Measurements from ENCODE around the gene UTS2. TPM values are rescaled to one million over a fixed set of nuclear protein-coding genes. Genes with fewer than 3 reads are reported as not detected.

UTS2 gene
- total RNA-seq (2014; rRNA removed; shearing (Covaris generic)): not detected in 2 replicates

- in situ Hi-C loops (cut with HindIII; ENCODE audit: low sequenced_read_pairs): no loop called here
- no peak for DNase-seq (ENCODE audit: low spot score)
Measured at GRCh38 chr1:7852804-7853683, at the start of gene UTS2. Gene UTS2, minus strand, starts transcription at chr1:7853065. Its CDS starts 62 bp downstream, at chr1:7853003.

GRCh38 chr1:7899741-7900140, 46.9 kb upstream of the UTS2 start:
- in situ Hi-C loops (cut with HindIII; ENCODE audit: low sequenced_read_pairs): no loop called here
- no peak for DNase-seq (ENCODE audit: low spot score)

DNA sequence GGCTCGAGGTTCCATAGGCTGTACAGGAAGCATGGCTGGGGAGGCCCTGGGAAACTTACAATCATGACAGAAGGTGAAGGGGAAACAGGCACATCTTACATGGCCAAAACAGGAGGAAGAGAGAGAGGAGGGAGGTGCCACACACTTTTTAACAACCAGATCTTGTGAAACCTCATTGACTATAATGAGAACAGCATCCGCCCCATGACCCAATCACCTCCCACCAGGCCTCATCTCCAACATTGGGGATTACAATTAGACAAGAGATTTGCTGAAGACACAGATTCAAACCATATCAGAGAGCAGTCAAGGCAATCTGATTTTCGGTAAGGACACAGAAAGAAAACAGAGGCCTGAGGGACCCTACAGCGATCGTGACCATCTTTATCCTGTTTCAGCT, 46.1 kb upstream of the UTS2 start:
- in situ Hi-C loops (cut with HindIII; ENCODE audit: low sequenced_read_pairs): no loop called here
- no peak for DNase-seq (ENCODE audit: low spot score)

DNA sequence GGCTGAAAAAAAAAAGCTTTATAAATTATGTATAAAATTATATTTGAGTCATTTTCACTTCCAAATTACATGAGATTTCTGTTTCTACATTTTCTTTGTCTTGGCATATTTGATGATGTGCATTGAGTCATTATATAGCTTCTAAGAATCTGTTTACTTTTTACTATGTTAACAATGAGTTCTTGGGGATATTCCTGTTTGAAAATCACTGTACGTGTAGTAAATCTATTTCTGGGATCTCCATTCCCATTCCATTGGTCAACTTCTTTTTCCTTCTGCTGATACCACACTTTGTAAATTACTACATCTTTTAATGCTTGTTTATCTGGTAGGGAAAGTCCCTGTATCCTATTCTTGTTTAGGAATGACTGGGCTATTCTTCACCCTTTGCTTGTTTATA, 44.1 kb upstream of the UTS2 start:
- in situ Hi-C loops (cut with HindIII; ENCODE audit: low sequenced_read_pairs): no loop called here
- DNase-seq (ENCODE audit: low spot score): no peak

DNA sequence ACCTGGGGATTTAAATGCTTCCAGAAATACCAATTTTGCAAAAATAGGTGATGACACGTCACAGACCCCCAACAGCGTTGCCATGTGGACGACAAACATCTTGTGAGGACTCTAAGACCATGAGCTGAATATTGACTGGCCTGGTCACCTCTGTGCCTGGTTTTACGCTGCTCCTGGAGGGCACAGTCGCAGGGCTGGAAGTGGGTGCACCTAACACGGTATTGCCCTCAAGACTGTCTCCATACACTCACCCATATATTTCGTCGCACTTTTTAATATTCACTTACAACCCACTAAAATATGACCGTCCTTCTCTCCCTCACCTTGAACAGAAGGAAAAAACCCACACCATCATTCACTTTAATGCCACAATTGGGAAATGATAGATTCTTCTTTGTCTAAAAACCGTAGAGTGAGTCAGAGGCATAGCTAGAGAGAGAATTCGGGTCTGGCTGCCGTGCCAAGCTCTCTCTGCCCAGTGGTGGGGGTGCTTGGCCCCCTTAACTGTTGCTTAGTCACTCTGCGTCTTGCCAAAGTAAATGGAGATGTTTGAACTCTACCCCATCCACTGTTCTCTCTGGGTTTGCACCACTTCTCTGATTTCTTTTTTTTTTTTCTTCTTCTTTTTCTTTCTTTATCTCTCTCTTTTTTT, 40.8 kb upstream of the UTS2 start:
- in situ Hi-C loops (cut with HindIII; ENCODE audit: low sequenced_read_pairs): no loop called here
- no peak for DNase-seq (ENCODE audit: low spot score)

DNA sequence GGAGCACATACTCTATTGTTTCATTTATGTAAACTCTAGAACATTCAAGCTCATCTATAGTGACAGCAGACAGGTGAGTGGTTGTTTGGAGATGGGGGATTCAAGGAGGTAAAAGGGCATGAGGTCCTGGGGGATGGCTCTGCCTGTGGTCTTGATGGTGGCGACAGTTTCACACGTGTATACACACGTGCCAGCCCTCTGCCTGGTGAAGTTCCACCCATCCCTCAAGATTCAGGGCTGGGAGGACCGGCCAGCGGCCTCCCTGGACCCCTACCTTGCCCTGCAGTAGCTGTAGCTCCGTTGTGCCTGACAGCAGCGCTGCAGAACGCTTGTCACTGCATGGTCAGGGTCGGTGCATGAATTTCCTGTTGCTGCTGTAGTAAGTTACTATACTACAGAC, 38.9 kb upstream of the UTS2 start:
- DNase-seq (ENCODE audit: low spot score): no peak
- in situ Hi-C loops (cut with HindIII; ENCODE audit: low sequenced_read_pairs): no loop called here

DNA sequence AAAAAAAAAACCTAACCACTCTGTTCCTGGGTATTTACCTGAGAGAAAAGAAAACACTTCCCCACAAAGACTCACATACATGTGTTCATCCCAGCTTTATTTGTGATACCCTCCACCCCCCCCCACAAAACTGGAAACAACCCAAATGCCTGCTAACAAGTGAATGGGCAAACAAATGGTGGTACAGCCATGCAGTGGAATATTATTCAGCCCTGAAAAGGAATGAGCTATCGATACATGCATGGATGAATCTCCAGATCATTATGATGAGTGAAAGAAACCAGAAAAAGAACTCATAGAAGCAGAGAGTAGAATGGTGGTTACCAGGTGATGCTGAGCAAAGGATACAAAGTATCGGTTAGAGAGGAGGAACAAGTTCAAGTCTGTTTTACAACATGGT, 38.0 kb upstream of the UTS2 start:
- no peak for DNase-seq (ENCODE audit: low spot score)
- in situ Hi-C loops (cut with HindIII; ENCODE audit: low sequenced_read_pairs): no loop called here

GRCh38 chr1:7888248-7889081, 35.6 kb upstream of the UTS2 start:
- in situ Hi-C loops (cut with HindIII; ENCODE audit: low sequenced_read_pairs): no loop called here
- no peak for DNase-seq (ENCODE audit: low spot score)

DNA sequence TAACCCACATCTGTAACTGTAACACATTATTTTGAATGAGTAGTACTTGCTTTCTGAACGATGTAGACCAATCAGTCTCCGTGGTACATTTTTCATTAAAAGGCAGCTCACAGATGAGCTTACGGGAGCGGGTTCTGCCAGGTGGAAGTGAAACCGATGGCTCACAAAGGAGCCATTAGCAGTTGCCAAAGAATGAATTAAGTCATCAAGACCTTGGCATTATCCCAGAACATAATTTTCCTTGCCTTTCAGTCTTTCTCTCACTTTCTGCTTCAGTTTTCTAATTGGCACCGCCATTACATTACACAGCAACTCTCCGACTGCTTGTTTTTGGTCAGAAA, 33.5 kb upstream of the UTS2 start:
- in situ Hi-C loops (cut with HindIII; ENCODE audit: low sequenced_read_pairs): no loop called here
- peak; percentile 9 for DNase-seq (ENCODE audit: low spot score)

DNA sequence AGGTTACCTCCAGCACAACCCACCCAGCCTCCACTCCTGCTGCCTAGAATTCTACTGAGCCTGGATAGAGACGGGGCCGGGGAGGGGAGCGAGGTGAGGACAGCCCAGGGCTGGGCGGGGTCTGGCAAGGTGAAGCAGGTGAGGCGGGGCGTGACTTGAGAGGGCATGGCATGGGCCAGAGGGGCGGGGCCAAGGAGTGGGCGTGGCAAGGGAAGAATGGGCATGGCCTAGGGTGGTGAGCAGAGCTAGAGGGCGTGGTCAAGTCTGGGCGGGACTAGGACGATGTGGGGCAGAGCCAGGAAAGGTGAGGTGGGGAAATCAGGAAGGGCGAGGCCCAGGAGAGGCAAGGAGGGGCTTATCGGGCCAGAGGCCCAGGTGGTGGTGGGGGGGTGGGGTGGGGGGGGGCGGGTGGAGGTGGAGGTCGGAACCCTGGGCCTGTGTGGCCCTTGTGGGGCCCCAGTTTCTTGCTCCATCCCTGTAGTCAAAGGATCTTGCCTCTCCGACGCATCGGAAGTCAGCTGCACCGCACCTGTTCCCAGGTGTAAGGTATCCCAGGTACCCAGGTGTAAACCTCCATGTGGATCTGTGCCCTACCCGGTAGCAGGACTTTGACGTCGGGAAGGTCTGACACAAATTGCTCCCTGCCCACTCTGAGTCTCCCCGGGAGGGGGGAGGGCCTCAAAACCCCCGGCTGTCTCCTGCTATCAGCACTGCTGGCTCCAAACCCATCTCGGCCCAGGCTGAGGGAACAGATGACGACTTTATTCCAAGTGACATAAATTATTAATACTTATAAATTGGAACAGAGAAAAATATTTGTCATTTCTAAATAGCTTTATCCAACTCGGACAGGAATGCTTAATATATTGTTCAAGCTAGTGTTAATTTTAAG, 32.9 kb upstream of the UTS2 start:
- in situ Hi-C loops (cut with HindIII; ENCODE audit: low sequenced_read_pairs): no loop called here

GRCh38 chr1:7884757-7885156, 31.9 kb upstream of the UTS2 start:
- DNase-seq (ENCODE audit: low spot score): no peak
- in situ Hi-C loops (cut with HindIII; ENCODE audit: low sequenced_read_pairs): no loop called here

More for the DNA sequence above, 32.9 kb upstream of the UTS2 start:
- no peak for DNase-seq (ENCODE audit: low spot score)

DNA sequence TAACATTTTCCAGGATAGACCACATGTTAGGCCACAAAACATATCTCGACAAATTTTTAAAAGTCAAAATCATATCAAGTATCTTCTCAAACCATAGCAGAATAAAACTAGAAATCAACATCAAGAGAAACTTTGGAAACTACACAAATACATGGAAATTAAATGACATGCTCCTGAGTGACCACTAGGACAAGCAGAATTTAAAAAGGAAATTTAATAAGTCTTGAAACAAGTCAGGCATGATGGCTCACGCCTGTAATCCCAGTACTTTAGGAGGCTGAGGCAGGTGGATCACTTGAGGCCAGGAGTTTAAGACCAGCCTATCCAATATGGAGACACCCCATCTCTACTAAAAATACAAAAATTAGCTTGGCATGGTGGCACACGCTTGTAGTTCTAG, 26.4 kb upstream of the UTS2 start:
- in situ Hi-C loops (cut with HindIII; ENCODE audit: low sequenced_read_pairs): no loop called here
- no peak for DNase-seq (ENCODE audit: low spot score)

- in situ Hi-C loops (cut with HindIII; ENCODE audit: low sequenced_read_pairs): no loop called here
- DNase-seq (ENCODE audit: low spot score): no peak
Measured at GRCh38 chr1:7878027-7878426, 25.2 kb upstream of the UTS2 start.

- in situ Hi-C loops (cut with HindIII; ENCODE audit: low sequenced_read_pairs): no loop called here
- no peak for DNase-seq (ENCODE audit: low spot score)
Measured at GRCh38 chr1:7873801-7874795, 21.2 kb upstream of the UTS2 start.

GRCh38 chr1:7871136-7871535, 18.3 kb upstream of the UTS2 start:
- in situ Hi-C loops (cut with HindIII; ENCODE audit: low sequenced_read_pairs): no loop called here
- no peak for DNase-seq (ENCODE audit: low spot score)

DNA sequence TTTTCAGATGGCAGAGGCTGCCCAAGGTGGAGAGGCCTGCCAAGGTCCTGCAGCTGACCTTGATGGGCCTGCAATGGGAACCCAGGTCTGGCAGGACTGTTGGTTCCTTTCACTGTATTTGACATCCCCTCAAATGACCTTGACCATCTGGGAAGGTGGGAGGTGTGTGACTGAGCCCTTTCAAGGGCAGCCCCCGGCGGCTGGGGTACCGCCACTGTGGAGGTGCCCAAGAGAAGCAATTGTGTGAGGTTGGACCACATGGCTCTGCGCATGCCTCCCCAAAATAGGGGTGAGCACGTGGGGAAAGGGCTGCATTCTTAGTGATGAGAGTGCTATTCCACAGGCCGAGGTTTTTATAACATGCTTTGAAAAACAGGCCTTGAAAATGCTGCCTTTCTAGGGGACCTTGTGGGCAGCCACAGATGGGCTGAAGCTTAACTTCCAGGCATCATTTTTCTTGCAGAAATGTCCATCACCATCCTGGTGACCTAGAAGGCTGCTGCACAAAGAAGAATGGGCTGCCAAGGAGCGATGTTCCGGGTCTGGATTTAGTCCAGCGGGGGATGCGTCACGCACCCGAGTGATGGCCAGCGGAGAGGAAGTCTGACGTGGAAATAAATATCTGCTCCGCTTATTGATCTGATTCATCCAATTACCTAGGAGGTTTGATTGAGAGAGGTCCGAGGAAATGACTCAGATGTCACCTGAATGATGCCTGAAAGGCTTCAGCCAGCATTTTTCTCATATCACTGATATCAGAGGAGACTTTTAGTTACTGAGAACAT, 16.5 kb upstream of the UTS2 start:
- DNase-seq (ENCODE audit: low spot score): no peak
- in situ Hi-C loops (cut with HindIII; ENCODE audit: low sequenced_read_pairs): no loop called here

DNA sequence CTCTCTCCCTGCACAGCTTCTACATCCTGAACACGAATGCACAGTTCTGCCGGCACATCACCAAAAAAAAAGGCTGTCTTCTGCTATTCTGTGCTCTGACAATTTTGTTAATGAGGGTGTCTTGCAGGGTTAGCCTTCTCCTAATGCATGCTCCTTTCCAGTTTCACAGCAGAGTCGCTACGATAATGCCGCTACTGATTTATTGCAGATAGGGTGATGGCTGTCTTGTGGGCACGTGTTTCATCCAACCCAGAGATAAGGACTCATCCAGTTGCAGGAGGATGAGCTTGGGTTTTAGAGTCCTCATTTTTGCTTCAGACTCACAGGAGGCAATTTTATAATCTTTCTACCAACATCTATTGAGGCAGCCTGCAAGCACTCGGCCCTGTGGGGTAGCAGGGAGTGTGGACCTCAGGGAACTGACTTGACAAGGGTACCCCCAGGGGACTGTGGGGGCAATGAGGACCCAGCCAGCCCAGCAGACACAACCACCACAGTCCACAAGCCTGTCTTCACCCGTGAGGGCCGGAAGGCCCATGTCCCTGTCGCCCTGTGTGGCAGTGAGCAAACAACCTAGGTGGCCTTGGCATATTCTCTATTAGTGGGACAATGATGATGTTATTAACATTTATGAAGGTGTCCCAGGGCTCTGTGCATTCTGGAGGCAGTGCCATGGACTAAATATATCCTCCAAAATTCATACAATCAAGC, 15.4 kb upstream of the UTS2 start:
- DNase-seq (ENCODE audit: low spot score): no peak
- in situ Hi-C loops (cut with HindIII; ENCODE audit: low sequenced_read_pairs): no loop called here
